HG03159 (cell line): ENCODE data around the gene TEN1.

Experiments used
- ATAC-seq: cut with Tn5 transposase; IDR thresholded peaks from one replicate; pipeline ENCODE4 v1.9.1; 2021; ENCODE audit warnings: mild to moderate bottlenecking, moderate library complexity; ENCODE audit not compliant: unreplicated experiment

Gene TEN1

DNA sequence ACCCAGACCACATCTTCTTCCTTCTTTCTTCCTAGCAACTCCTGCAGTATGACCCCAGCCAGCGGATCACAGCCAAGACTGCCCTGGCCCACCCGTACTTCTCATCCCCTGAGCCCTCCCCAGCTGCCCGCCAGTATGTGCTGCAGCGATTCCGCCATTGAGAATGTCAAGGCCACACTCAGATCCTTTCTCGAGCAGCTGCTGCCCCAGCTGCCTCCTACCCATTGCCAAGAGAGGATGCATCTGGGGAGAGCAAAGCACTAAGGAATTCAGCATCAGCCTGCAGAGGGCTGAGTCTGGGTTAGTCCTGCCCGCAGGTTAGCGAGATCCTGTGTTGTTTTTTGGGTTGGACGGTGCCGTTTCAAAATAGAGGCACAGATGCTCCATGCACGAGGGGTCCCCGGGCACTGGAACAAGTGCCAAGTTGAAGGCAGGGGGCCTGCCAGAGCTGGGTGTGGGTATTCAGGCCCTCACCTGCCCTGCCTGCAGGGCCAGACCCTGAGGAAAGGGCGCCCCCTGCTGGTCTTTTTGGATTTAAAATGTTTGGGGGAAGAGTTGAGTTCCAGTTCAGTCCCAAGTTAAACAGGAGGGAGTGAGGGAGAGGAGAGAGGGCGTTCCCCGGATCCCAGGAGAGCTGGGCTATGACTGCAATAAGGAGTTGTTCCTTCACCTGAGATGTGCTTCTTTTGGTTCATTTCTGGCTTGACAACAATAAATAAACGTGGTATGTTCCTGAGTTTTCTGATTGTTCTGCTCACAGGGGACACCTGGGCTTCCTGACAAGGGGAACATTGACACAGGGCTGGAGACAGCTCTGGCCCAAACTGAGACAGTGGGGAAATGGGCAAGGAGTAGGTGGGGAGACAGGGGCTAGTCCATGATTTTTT is 26.5 kb downstream of the TEN1 start:
- ATAC-seq, result no peak

DNA sequence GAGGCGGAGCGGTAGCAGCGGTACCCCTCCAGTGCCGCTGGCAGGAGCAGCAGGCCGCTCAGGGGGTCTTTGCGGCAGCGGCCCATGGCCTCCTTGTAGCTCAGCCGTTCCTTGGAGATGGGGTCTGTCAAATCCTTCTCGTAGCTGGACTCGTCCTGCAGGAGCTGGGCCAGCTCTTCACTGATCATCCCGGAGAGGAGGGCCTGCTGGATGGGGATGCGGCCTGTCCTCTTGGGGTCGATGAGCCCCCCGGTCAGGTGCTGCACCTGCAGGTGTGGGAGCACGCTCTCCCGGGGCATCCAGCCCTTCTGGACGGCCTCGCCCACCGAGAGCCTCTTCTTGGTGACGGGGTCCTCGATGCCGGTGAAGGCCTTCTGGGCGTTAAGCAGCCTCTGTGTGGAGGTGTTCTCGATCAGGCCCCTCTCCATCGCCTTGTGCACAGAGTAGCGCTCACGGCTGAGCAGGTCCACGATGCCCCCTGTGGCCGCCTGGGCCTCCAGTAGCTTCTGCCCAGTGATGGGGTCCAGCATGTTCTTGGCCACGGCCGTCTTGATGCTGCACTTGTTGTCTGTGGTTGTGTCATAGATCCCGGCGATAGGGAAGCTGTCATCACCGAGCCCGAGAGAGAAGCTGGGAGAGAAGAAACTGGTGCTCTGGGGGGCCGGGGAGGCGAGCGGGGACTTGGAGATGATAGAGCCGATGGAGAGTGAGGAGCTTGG is 28.2 kb downstream of the TEN1 start:
- ATAC-seq, result no peak

DNA sequence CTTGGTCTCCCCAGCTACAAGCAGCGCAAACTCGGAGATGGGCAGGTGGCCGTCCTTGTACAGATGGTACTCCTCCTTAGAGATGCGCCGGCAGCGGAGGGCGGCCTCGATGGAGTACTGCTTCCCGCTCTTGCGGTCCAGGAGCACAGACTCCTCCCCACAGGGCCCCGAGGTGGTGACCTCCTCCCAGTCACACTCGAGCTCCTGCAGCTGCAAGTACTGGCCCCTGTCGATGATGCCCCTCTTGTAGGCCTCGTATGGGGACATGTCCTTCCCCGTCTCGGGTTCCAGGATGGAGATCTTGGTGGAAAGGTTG is 28.8 kb downstream of the TEN1 start:
- ATAC-seq, result no peak

DNA sequence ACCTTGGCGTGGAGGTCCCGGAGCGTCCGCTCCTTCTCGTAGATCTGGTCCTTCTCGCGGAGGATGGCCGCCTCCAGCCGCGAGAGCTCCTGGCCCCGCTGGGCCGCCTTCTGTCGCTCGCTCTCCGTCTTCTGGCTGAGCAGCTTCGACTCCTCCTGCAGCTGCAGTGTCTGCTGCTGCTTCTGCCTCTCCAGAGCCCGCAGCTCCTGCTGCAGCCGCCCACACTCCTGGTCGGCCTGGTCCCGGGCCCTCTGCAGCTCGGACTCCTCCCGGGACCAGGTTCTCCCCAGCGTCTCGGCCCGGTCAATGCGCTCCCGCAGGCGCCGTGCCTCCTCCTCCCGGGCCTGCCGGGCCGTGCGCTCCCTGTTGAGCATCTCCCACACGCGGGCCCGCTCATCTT is 29.2 kb downstream of the TEN1 start:
- ATAC-seq, result no peak

DNA sequence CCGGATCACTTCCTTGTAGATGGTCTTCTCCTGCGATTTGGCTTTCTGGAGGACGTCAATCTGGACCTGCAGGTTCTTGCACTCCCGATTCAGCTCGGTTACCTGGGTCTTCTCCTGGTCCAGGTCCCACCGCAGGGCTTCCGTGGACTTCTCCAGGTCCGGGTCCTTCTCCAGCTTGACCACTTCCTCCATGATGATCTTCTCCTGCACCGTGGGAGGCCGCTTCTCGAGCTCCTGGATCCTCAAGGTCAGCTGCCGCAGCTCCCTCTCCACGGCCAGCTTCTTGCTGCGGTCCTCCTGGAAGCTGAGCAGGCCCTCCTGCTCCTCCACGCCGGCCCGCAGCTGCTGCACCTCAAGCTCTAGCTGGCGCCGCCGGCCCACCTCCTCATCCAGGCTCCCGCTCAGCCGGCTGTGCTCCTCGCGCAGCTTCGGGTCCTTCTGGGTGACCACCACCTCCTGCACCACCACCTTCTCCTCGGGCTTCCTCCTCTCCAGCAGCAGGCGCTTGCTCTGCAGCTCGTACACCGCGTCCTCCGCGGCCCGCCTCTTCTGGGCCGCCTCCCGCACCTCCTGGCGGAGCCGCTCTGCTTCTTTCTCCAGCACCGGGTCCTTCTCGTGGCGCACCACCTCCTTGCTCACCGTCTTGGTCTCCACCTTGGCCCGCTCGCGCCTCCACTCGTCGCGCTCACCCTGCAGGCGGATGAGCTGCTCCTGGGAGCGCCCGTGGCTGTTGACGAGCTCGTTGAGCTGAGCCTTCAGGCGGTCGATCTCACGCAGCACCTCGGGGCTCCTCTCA is 29.8 kb downstream of the TEN1 start:
- ATAC-seq, result no peak

DNA sequence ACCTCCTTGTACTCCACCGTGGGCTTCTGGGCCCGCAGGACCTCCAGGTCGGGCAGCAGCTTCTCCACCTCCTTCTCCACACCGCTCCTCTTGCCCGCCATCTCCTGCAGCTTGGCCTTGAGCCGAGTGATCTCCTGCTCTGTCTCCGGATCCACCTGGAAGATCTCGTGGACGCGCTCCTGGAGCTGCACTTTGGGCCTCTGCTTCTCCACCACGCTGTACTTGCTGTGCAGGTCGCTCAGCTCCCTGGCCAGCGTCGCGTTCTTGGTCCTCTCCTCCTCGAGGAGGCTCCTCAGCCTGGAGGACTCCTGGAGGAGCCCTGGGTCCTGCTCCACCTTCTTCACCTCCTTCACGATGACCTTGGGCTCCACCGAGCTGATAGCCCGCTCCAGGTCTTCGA is 30.4 kb downstream of the TEN1 start:
- ATAC-seq, result no peak

DNA sequence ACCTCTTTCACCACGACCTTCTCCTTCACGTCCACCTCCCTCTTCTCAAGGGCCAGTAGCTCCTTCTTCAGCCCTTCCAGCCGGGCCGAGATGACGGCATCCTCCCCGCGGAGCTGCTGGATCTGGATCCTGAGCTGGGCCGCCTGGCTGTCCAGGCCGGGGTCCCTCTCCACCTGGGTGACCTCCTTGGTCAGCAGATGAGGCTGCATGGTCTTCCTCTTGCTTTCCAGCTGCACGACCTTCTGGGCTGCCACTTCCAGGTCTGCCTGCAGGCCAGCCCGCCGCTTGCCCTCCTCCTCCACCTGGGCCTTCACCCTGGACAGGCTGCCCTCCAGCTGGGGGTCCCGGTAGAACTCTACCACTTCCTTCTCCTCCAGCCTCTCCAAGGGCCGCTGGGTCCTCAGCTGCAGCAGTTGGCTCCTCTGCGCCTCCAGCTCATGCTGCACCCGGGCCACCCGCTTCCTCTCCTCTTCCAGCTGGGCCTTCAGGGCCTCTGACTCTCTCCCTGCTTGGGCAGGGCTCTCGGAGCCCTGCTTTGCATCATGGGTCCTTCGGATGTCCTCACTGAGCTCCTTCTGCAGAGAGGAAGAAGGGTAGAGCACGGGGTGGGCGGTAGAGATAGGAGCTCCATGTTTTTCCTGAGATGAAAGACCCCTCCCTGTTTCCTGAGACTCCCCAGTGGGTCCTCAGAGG is 31.1 kb downstream of the TEN1 start:
- no peak for ATAC-seq

DNA sequence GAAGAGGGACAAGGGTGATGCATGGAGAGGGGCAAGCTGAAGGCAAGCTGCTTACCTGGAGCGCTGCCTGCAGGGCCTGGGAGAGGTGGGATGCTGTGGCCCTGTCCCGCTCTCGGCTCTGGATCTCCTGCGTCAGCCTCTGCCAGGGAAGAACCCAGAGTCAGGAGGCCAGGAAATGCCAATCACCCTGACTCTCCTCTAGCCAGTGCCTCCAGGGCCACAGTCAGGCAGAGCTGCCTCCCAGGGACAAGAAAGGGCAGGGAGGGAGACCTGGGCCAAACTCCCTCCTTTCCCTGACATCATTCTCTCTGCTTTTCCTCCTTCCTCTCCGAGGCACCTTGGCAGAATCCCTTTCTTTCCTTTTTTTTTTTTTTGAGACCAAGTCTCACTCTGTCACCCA is 32.9 kb downstream of the TEN1 start:
- no peak for ATAC-seq

DNA sequence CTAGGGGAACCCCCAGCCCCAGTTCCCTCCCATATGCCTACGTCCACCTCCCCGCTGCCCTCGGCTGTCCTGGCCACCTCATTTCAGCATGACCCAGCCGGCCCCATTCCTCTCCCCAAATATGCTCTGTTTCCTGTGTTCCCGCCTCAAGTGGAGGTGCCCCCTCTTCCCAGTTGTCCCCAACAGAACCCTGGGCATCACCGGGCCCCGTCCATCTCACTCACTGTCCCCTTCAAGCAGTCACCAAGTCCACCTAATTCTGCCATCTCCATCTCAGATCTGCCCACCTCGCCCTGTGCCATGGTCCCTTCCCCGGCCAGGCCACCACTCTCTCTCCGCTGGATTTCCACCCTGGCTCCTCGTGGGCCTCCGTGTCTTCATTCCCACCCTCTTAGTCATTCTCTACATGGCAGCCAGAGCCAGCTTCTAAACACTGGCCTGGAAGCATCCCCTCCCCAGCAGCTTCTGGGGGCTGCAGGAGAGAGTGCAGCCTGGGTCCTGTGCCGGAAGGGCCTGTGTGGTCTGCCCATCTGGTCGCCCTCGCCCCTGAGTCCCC is 34.4 kb downstream of the TEN1 start:
- no peak for ATAC-seq

DNA sequence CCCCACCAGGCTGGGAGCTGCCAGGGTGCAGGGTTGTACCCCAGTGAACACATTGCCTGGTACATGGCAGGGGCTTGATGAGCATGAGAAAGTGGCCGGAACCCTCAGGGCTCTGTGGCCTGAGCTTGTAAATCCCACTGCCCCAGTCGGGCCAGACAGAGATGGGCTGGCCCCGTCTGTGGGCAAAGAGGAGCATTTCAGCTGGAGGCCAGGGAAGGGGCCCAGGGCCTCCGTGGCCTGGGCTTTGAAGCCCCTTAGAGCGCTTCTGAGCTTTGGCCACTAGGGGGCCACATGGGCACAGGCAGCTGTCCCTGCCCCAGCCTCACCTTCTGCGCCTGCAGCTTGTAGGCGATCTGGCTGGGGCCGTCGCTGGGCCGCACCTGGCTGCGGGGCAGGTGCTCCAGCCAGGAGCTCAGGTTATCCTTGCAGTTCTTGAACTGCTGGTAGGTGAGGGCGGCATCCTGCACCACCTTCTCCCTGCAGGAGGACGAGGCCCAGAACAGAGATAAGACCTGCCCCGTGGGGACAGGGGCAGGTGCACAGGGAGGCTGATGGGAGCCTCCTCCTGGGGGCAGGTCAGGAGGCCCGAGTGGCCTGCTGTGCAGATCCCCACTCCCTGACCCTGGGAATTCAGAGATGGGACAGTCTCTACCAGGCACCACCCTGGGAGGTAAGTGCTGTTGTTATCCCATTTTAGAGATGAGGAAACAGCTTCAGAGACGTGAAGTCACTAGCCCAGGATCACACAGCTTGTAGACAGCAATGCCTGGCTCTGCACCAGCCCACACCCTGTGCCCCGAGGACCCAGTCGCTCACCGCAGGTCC is 35.3 kb downstream of the TEN1 start:
- ATAC-seq, result no peak

DNA sequence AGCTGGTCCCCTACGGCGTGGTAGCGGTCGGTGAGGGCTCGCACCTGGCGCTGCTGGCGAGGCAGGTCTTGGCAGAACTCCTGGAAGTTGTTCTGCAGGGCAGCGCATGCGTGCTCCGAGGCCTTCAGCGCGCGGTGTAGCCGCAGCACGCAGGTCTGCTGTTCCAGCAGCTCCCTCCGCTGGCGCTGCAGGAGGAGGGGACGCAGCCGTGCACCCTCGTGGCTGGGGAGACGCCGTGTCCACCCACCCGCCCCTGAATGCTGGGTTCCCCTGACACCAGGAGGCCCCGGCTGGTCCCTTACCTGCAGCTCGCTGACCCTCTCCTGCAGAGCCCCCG is 35.9 kb downstream of the TEN1 start:
- no peak for ATAC-seq

DNA sequence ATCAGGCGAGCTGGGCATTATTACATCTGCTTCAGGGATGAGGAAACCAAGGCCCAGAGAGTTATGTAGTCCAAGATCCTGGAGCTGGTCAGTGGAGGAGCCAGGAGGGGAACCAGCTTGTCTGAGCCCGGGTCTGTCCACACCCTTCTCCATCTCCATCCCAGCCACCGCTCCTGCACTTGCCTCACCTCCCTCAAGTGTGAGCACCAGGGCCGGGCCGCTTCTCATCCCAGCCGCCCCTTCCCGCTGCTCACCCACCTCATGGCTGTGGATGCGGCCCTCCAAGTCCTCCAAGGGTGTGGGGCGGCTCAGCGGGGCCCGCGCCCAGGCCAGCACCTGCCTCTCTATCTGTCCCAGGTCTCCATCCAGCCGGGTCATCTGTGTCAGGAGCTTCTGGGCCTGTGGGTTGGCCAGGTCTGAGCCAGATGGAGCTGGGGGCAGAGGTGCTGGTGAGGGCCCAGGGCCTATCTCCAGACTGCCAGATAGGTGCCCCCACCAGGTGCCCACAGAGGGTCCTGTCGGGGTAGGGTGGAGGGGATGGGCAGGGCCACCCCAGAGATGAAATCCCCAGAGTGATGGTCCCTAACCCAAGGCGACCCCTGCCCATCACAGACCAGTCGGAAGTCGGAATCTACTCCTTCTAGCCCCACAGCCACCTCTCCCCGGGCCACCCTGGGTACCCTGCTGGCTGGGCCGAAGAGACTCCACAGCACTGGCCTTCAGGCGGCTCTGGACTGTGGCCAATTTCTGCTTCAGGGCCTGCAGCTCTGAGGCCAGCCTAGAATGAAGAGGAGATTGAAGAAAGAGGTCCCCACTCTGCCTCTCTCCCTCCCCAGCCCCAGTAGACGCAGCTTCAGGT is 38.7 kb downstream of the TEN1 start:
- no peak for ATAC-seq

DNA sequence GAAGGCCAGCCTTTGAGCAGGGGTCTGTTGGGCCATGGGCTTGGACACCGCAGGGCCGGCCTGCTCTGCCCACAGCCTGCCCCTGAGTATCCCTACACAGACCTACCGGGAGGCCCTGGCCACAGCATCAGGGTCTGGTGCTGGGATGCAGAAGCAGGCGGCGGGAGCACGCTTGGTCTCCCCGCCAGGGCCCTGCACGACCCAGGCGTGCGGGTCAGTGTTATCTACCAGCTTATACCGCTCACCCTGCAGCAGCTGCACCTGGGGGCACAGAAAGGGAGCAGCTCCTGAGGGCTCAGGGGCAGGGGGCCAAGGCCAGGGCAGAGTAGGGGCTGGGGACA is 39.3 kb downstream of the TEN1 start:
- no peak for ATAC-seq

DNA sequence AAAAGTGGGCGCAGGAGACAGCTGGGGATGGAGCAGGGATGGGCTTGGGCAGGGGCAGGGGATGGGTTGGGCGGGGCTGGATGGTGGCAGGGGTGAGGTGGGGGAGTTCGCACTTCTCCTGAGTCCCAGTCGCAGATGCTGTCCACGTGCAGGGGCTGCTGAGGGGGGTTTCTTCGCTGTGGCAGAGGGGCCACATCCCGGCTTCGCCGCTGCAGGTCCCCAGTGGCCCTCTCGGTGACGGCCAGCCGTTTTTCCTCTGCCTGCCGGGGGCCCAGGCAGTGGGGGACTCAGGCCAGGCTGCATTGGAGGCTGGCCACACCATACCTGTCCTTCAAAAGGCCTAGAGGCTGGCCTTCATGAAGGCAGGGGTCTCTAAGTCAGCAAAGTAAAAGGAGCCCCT is 39.8 kb downstream of the TEN1 start:
- no peak for ATAC-seq

DNA sequence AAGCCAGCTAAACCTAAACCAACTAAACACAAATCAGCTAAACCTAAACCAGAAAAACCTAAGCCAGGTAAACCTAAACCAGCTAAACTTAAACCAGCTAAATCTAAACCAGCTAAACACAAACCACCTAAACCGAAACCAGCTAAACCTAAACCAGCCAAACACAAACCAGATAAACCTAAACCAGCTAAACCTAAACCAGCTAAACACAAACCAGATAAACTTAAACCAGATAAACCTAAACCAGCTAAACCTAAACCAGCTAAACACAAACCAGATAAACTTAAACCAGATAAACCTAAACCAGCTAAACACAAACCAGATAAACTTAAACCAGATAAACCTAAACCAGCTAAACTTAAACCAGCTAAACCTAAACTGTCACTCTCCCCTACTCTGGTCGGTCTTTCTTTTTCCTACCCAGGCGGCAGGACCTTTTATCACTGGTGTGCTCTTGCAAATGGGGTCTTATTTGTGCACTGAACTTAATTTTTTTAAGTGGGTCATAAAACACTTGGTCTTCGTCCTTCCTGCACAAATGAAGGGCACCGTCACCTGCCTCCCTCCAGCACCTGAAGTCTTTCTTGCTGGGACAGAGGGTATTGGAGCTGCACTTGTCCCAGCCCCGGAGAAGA is 40.9 kb downstream of the TEN1 start:
- ATAC-seq, result no peak

DNA sequence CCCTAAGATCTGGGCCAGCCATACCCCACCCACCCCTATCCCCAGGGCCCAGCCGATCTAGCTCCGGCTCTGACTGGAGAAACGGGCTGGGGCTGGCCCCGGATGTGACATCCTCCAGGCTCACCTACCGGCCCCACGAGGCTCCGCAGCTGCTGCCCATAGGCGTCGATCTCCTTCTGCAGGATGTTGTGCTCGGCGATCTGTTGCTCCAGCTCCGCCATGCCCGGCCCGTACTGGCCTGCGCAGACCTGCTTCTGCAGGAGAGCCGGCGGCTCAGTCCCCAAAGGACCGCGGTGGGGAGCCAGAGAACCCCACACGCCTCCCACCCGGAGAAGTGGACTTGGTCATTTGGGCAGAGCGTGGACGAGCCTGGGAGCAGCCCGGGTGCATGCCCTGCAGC is 43.2 kb downstream of the TEN1 start:
- no peak for ATAC-seq

DNA sequence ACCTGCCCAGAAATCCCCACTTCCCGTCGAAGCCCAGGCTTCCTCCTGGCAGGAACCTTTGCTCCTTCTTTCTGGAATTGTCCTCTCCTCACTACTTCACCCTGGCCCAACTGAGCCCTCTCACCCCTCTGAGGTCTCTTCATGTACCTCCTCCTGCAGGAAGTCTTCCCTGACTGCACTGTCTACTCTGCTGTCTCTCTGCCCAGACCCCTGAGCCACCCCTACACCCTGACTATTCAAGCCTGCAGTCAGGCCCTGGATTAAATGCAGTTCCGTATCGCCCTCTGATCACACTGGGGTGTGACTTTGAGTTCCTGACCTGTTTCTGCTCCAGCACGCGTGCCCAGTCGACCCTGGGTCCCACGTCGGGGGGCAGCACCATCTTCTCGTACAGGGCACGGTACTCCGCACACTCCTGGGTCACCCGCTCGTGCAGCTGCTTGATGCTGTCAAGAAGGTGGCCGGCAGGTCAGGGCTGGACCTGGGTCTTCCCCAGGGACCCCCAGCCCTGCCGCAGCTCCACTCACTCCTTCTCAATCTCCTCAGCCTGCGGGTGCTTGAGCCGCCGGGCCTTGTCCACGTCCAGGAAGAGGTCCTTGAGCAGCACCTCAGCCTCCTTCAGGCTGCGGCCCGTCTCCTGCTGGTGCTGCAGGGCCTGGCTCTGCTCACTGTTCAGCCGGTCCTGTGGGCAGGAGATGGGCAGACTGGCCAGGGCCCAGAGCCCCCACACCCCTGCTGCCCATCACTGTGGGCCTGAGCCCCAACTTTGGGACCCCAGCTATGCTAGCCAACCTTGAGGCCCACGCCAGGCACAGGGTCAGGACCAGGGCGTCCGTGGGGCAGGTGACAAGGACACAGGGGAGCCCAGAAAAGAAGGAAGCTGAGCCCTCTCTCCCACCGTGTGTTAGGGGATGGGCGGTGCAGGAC is 44.2 kb downstream of the TEN1 start:
- no peak for ATAC-seq

DNA sequence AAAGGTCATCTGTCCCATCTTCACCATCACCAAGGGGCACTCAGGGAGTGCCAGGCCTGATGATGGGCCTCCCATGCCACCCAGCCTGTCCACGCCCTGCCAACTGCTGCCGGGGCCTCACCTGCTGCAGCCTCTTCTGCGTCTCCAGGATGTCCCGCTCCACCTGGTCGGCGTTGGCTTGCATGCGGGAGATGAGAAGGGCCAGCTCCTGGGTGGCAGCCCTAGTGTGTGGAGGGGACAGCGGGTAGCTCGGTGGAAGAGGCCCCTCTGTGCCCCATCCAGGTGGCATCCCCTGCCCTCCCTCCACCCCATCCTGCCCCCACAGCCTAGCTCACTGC is 44.8 kb downstream of the TEN1 start:
- no peak for ATAC-seq
